SIG-M5 (cell line): ENCODE measurements around the gene COX19.
A peak's percentile ranks its signal among the peaks of the same experiment; 100 is the strongest.
"Not testable (repeated sequence)": the region's sequence is repeated elsewhere in the genome, so short reads cannot be mapped to it uniquely, and the experiment has no call there.

Experiments
- DNase-seq: peaks from one replicate; lab custom pipeline; 2025; lab: John Stamatoyannopoulos, UW

Gene COX19

GRCh38 chr7:924541-925231 lies 50.7 kb downstream of the COX19 start:
- no peak for DNase-seq

- DNase-seq: not testable (repeated sequence)
Measured at GRCh38 chr7:924042-924441, 51.3 kb downstream of the COX19 start.

GRCh38 chr7:923108-924041 lies 52.0 kb downstream of the COX19 start:
- DNase-seq: peak; percentile 60

- DNase-seq: no peak
Measured at GRCh38 chr7:922334-923107, 52.8 kb downstream of the COX19 start.

- no peak for DNase-seq
Measured at GRCh38 chr7:921581-922333, 53.6 kb downstream of the COX19 start.

- no peak for DNase-seq
Measured at GRCh38 chr7:921071-921461, 54.3 kb downstream of the COX19 start.

- DNase-seq: no peak
Measured at GRCh38 chr7:920351-921070, 54.8 kb downstream of the COX19 start.

- DNase-seq: no peak
Measured at GRCh38 chr7:919924-920341, 55.4 kb downstream of the COX19 start.

GRCh38 chr7:919114-919442 lies 56.3 kb downstream of the COX19 start:
- no peak for DNase-seq

- no peak for DNase-seq
Measured at GRCh38 chr7:918441-919113, 56.8 kb downstream of the COX19 start.

GRCh38 chr7:918118-918425 lies 57.3 kb downstream of the COX19 start:
- DNase-seq: no peak

GRCh38 chr7:917255-918117 lies 57.9 kb downstream of the COX19 start:
- no peak for DNase-seq

GRCh38 chr7:916291-916941 lies 58.9 kb downstream of the COX19 start:
- no peak for DNase-seq
